ENCODE data around the gene POU2F1. TPM values are rescaled to one million over a fixed set of nuclear protein-coding genes. Genes with fewer than 3 reads are reported as not detected.

The POU2F1 gene
- total and polyA plus RNA-seq, 8 donors, result 1.2 to 36.2 (median 7.7) TPM

GRCh38 chr1:167367705-167368104 is 147.0 kb downstream of the POU2F1 start:
- Histone ChIP-seq H3K4me3 (no peak overlapping the region), H3K27me3 (no peaks in the 10 kb centered on the region), H3K27ac (no peak overlapping the region), H3K9me3 (no peaks in the 10 kb centered on the region), H3K4me1 (no peaks in the 10 kb centered on the region), H3K36me3 (peaks cover 0 to 27% (median 22%) of the 10 kb centered on the region in 4 donors)
- no peak for DNase-seq
- TF ChIP-seq CTCF (IDR thresholded peaks at IDR 0.05), result no peak
- intact Hi-C loops (cut with DNase I; ENCODE audit: low total_unique reads), result no loop called here
- 93 to 97% (median 96%) methylated on average over 4 of the region's 4 CpGs for WGBS, 5 donors

- H3K4me1 ChIP-seq, result no peaks in the 10 kb centered on the region
- DNase-seq, result no peak
- intact Hi-C loops (cut with DNase I; ENCODE audit: low total_unique reads), result no loop called here
- H3K27ac ChIP-seq, result no peak overlapping the region
- no peaks in the 10 kb centered on the region for H3K27me3 ChIP-seq
- peaks cover 0 to 30% (median 27%) of the 10 kb centered on the region in 4 donors for H3K36me3 ChIP-seq
- H3K4me3 ChIP-seq, result no peak overlapping the region
- TF ChIP-seq POLR2A (IDR thresholded peaks at IDR 0.05) (no peak), CTCF (IDR thresholded peaks at IDR 0.05) (no peak), EP300 (IDR thresholded peaks at IDR 0.05) (no peak), POLR2AphosphoS5 (IDR thresholded peaks at IDR 0.05) (no peak)
- no peaks in the 10 kb centered on the region for H3K9me3 ChIP-seq
Measured at GRCh38 chr1:167369175-167369574, 148.5 kb downstream of the POU2F1 start.

- 79 to 90% (median 85%) methylated on average over 4 of the region's 4 CpGs for WGBS, 5 donors
- Histone ChIP-seq H3K27ac (no peak overlapping the region), H3K36me3 (peaks cover 0 to 38% (median 31%) of the 10 kb centered on the region in 4 donors), H3K4me3 (no peak overlapping the region), H3K9me3 (no peaks in the 10 kb centered on the region), H3K27me3 (no peaks in the 10 kb centered on the region), H3K4me1 (no peaks in the 10 kb centered on the region)
- intact Hi-C loops (cut with DNase I; ENCODE audit: low total_unique reads), result no loop called here
- TF ChIP-seq POLR2AphosphoS5 (IDR thresholded peaks at IDR 0.05) (no peak), EP300 (IDR thresholded peaks at IDR 0.05) (no peak), CTCF (IDR thresholded peaks at IDR 0.05) (no peak), POLR2A (IDR thresholded peaks at IDR 0.05) (no peak)
- DNase-seq, result no peak
Measured at GRCh38 chr1:167369933-167370332, 149.2 kb downstream of the POU2F1 start.

GRCh38 chr1:167371030-167371429 is 150.3 kb downstream of the POU2F1 start:
- Histone ChIP-seq H3K9me3 (no peaks in the 10 kb centered on the region), H3K4me3 (no peak overlapping the region), H3K27ac (no peak overlapping the region), H3K4me1 (no peaks in the 10 kb centered on the region), H3K27me3 (no peaks in the 10 kb centered on the region), H3K36me3 (peaks cover 0 to 35% (median 27%) of the 10 kb centered on the region in 4 donors)
- peak in 1 of 2 donors; percentile 6 for DNase-seq
- intact Hi-C loops (cut with DNase I; ENCODE audit: low total_unique reads), result no loop called here
- TF ChIP-seq CTCF (IDR thresholded peaks at IDR 0.05) (no peak), POLR2A (IDR thresholded peaks at IDR 0.05) (no peak), EP300 (IDR thresholded peaks at IDR 0.05) (no peak), POLR2AphosphoS5 (IDR thresholded peaks at IDR 0.05) (no peak)
- WGBS, 5 donors, result 85 to 98% (median 94%) methylated on average over 4 of the region's 4 CpGs

All from stomach (tissue), 9 donors.